H9 (cell line): ENCODE measurements around the gene CRACDL. TPM values are rescaled to one million over a fixed set of nuclear protein-coding genes. Genes with fewer than 3 reads are reported as not detected.

ENCODE experiments used
- DNase-seq: peaks from one replicate; pipeline ENCODE4 v3.0.0-alpha.2; 2017
- H2AFZ ChIP-seq: one replicate; pipeline ENCODE4 v1.6.1; 2013; ENCODE audit warnings: mild to moderate bottlenecking, low read length, control low read depth, moderate library complexity
- H2AK5ac ChIP-seq: 2 replicates; pipeline ENCODE4 v1.6.1; 2013; ENCODE audit warnings: low read length, control low read depth, mixed read lengths; ENCODE audit not compliant: insufficient read length
- H2BK120ac ChIP-seq: one replicate; pipeline ENCODE4 v1.6.1; 2013; ENCODE audit warnings: low read depth, mild to moderate bottlenecking, low read length, control low read depth, inconsistent platforms; ENCODE audit not compliant: poor library complexity, severe bottlenecking
- H2BK12ac ChIP-seq: 2 replicates; pipeline ENCODE4 v1.6.1; 2013; ENCODE audit warnings: low read length, control low read depth, mixed read lengths, low read depth; ENCODE audit not compliant: insufficient read length
- H2BK15ac ChIP-seq: 2 replicates; pipeline ENCODE4 v1.6.1; 2013; ENCODE audit warnings: low read depth, low read length, control low read depth
- H2BK20ac ChIP-seq: one replicate; pipeline ENCODE4 v1.6.1; 2013; ENCODE audit warnings: low read depth, mild to moderate bottlenecking, low read length, control low read depth, inconsistent platforms; ENCODE audit not compliant: poor library complexity, severe bottlenecking
- H2BK5ac ChIP-seq: 2 replicates; pipeline ENCODE4 v1.6.1; 2013; ENCODE audit warnings: low read length, control low read depth, mixed read lengths; ENCODE audit not compliant: insufficient read length
- H3K14ac ChIP-seq: 2 replicates; pipeline ENCODE4 v1.6.1; 2013; ENCODE audit warnings: low read length, control low read depth; ENCODE audit not compliant: insufficient read depth
- H3K18ac ChIP-seq: 2 replicates; pipeline ENCODE4 v1.6.1; 2013; ENCODE audit warnings: low read depth, mild to moderate bottlenecking, mixed read lengths, low read length, control low read depth; ENCODE audit not compliant: insufficient read length
- H3K23ac ChIP-seq: 2 replicates; pipeline ENCODE4 v1.6.1; 2013; ENCODE audit warnings: low read length, control low read depth, mixed read lengths, low read depth; ENCODE audit not compliant: insufficient read length
- H3K23me2 ChIP-seq: 2 replicates; pipeline ENCODE4 v1.6.1; 2013; ENCODE audit warnings: low read depth, mild to moderate bottlenecking, mixed read lengths, low read length, control low read depth; ENCODE audit not compliant: insufficient read length, poor library complexity, severe bottlenecking
- H3K27ac ChIP-seq: 2 replicates; pipeline ENCODE4 v1.5.1; 2013; ENCODE audit warnings: low read length, control low read depth, mixed read lengths, low read depth; ENCODE audit not compliant: insufficient read length
- H3K27me3 ChIP-seq: 2 replicates; pipeline ENCODE4 v1.6.1; 2013; ENCODE audit warnings: low read length, control low read depth, inconsistent platforms; ENCODE audit not compliant: insufficient read depth
- H3K4ac ChIP-seq: 2 replicates; pipeline ENCODE4 v1.6.1; 2013; ENCODE audit warnings: low read depth, mild to moderate bottlenecking, control low read depth, inconsistent platforms, low read length, moderate library complexity
- H3K4me1 ChIP-seq: 2 replicates; pipeline ENCODE4 v1.6.1; 2013; ENCODE audit warnings: low read length, control low read depth, inconsistent platforms; ENCODE audit not compliant: insufficient read depth
- H3K4me2 ChIP-seq: 2 replicates; pipeline ENCODE4 v1.6.1; 2013; ENCODE audit warnings: low read length, control low read depth, mixed read lengths; ENCODE audit not compliant: insufficient read length, insufficient read depth
- H3K56ac ChIP-seq: 2 replicates; pipeline ENCODE4 v1.6.1; 2013; ENCODE audit warnings: low read depth, mild to moderate bottlenecking, mixed read lengths, low read length, control low read depth; ENCODE audit not compliant: insufficient read length
- H3K79me1 ChIP-seq: 2 replicates; pipeline ENCODE4 v1.6.1; 2013; ENCODE audit warnings: low read depth, mild to moderate bottlenecking, moderate library complexity, low read length, control low read depth, inconsistent platforms; ENCODE audit not compliant: insufficient read depth, poor library complexity, severe bottlenecking
- H3K79me2 ChIP-seq: 2 replicates; pipeline ENCODE4 v1.6.1; 2013; ENCODE audit warnings: low read length, control low read depth, inconsistent platforms; ENCODE audit not compliant: insufficient read depth
- H3K9ac ChIP-seq: 2 replicates; pipeline ENCODE4 v1.6.1; 2013; ENCODE audit warnings: low read length, control low read depth, mixed read lengths; ENCODE audit not compliant: insufficient read length; ENCODE audit errors: extremely low read depth
- H3K9me3 ChIP-seq: one replicate; pipeline ENCODE4 v1.6.1; 2013; ENCODE audit warnings: low read depth, low read length, inconsistent platforms; ENCODE audit not compliant: control insufficient read depth
- H3T11ph ChIP-seq: one replicate; pipeline ENCODE4 v1.6.1; 2013; ENCODE audit warnings: mild to moderate bottlenecking, low read length, control low read depth, inconsistent platforms
- H4K20me1 ChIP-seq: one replicate; pipeline ENCODE4 v1.6.1; 2013; ENCODE audit not compliant: control insufficient read depth, insufficient read length, insufficient read depth
- H4K5ac ChIP-seq: 2 replicates; pipeline ENCODE4 v1.6.1; 2013; ENCODE audit warnings: low read depth, mild to moderate bottlenecking, mixed read lengths, low read length, control low read depth; ENCODE audit not compliant: insufficient read length
- H4K8ac ChIP-seq: replicated peaks from 2 replicates; pipeline ENCODE4 v1.6.1; 2013; ENCODE audit warnings: low read length, control low read depth, mixed read lengths, low read depth; ENCODE audit not compliant: insufficient read length
- H4K91ac ChIP-seq: 2 replicates; pipeline ENCODE4 v1.6.1; 2013; ENCODE audit warnings: low read depth, mild to moderate bottlenecking, moderate library complexity, mixed read lengths, low read length, control low read depth; ENCODE audit not compliant: insufficient read length
- H3K27ac Mint-ChIP-seq, 3 experiments: 2 replicates in 2 of 3; 3 replicates in 1 of 3; pipeline ENCODE4 v1.8.0; 2020 to 2021; ENCODE audit warnings: mixed read lengths in 3 of 3, mild to moderate bottlenecking in 1 of 3, moderate library complexity in 1 of 3
- H3K27me3 Mint-ChIP-seq: 2 replicates; pipeline ENCODE4 v1.8.0; 2021; ENCODE audit warnings: low read depth, mild to moderate bottlenecking, moderate library complexity, mixed read lengths
- H3K36me3 Mint-ChIP-seq, 3 experiments: 2 replicates in 2 of 3; 3 replicates in 1 of 3; pipeline ENCODE4 v1.8.0; 2020 to 2021; ENCODE audit warnings: low read depth in 3 of 3, mixed read lengths in 3 of 3; ENCODE audit not compliant: insufficient read depth in 1 of 3
- H3K4me1 Mint-ChIP-seq, 2 experiments: 2 replicates each; pipeline ENCODE4 v1.8.0; 2020; ENCODE audit warnings: mixed read lengths in 2 of 2
- H3K4me3 Mint-ChIP-seq, 2 experiments: 2 replicates in 1 of 2; 3 replicates in 1 of 2; pipeline ENCODE4 v1.8.0; 2020 to 2021; ENCODE audit warnings: mild to moderate bottlenecking in 2 of 2, mixed read lengths in 2 of 2, moderate library complexity in 1 of 2
- H3K9me3 Mint-ChIP-seq, 2 experiments: 2 replicates in 1 of 2; 3 replicates in 1 of 2; pipeline ENCODE4 v1.8.0; 2020; ENCODE audit warnings: mild to moderate bottlenecking in 2 of 2, mixed read lengths in 2 of 2, moderate library complexity in 1 of 2
- CTCF ChIP-seq: fragments of 200-600 bp; sonication (generic); conservative IDR thresholded peaks from 3 replicates; pipeline ENCODE4 v1.8.0; 2021; ENCODE audit warnings: antibody characterized with exemption, mild to moderate bottlenecking
- WGBS: extraction: QIAGEN DNeasy Blood & Tissue Kit; methylation state at CpG from one replicate; pipeline ENCODE4 v1.1.7; 2013; ENCODE audit warnings: missing lambda C conversion rate, low lambda C conversion rate, mixed read lengths; ENCODE audit not compliant: insufficient read length; ENCODE audit errors: extremely low coverage; 5-methylcytosine and 5-hydroxymethylcytosine counted together
- total RNA-seq: library from RNA; stranded (reverse); gene quantifications from 2 replicates; pipeline ENCODE4 v1.2.1, GENCODE V29; 2021

Gene CRACDL
- total RNA-seq, 1 experiment from 2014 or later, result 0.48 TPM

GRCh38 chr2:98800330-98801064 is 135.5 kb downstream of the CRACDL start:
- no peak overlapping the region for H4K5ac ChIP-seq
- no peak overlapping the region for H3K56ac ChIP-seq
- H3K18ac ChIP-seq, result no peak overlapping the region
- WGBS, result no CpG with 5 or more reads among the region's 8 CpGs
- no peak overlapping the region for H2BK120ac ChIP-seq
- Mint-ChIP-seq H3K27me3 (peaks cover 16% of the 10 kb centered on the region), H3K4me1 (peaks cover 1 to 2% of the 10 kb centered on the region in 2 experiments; a peak in 3 of 4 replicates), H3K27ac (no peak overlapping the region; a peak in 1 of 7 replicates), H3K4me3 (no peak overlapping the region), H3K9me3 (no peaks in the 10 kb centered on the region; a peak in 1 of 5 replicates), H3K36me3 (no peaks in the 10 kb centered on the region)
- no peaks in the 10 kb centered on the region for H3K9me3 ChIP-seq
- H3K79me2 ChIP-seq, result no peaks in the 10 kb centered on the region
- no peak overlapping the region for H2BK5ac ChIP-seq
- no peak overlapping the region for H3K27ac ChIP-seq
- no peak overlapping the region for H3K23ac ChIP-seq
- no peaks in the 10 kb centered on the region for H3K27me3 ChIP-seq
- no peak overlapping the region for H4K8ac ChIP-seq
- no peak overlapping the region for H2AK5ac ChIP-seq
- H3K4ac ChIP-seq, result no peak overlapping the region
- no peak overlapping the region for H2AFZ ChIP-seq
- no peak overlapping the region for H2BK15ac ChIP-seq
- H3K14ac ChIP-seq, result no peak overlapping the region
- H3K79me1 ChIP-seq, result no peaks in the 10 kb centered on the region
- H3K23me2 ChIP-seq, result no peaks in the 10 kb centered on the region
- TF ChIP-seq CTCF, result no peak
- no peaks in the 10 kb centered on the region for H4K20me1 ChIP-seq
- no peak overlapping the region for H3T11ph ChIP-seq
- H3K9ac ChIP-seq, result no peak overlapping the region
- no peak overlapping the region for H2BK20ac ChIP-seq
- no peak overlapping the region for H4K91ac ChIP-seq
- no peak for DNase-seq
- H3K4me2 ChIP-seq, result no peak overlapping the region
- H3K4me1 ChIP-seq, result no peaks in the 10 kb centered on the region
- no peak overlapping the region for H2BK12ac ChIP-seq
